ENCODE results near the gene CSNK1G1. TPM values are rescaled to one million over a fixed set of nuclear protein-coding genes. Genes with fewer than 3 reads are reported as not detected.

CSNK1G1 gene
- total and polyA plus RNA-seq, 2 of the 4 experiments (the other 2 are of a cell fraction) = 7.4 to 29.4 TPM

- dilution Hi-C loops (cut with HindIII; ENCODE audit: low sequenced_read_pairs, unreplicated experiment) (no loop called here), intact Hi-C loops (cut with micrococcal nuclease) (no loop called here), in situ Hi-C loops (cut with MboI; ENCODE audit: low sequenced_read_pairs) (no loop called here)
- ChIA-PET POLR2A (ENCODE audit: unreplicated experiment) (no interaction called here), CTCF (no interaction called here)
- Histone ChIP-seq H3K9me3 (ENCODE audit: control insufficient read depth, insufficient read depth, low read length) (no peaks in the 10 kb centered on the region), H3K23ac (ENCODE audit: low read depth, low read length) (no peak overlapping the region), H3K27ac (ENCODE audit: insufficient read depth, low read length) (no peak overlapping the region), H3K56ac (ENCODE audit: extremely low read depth, insufficient read depth, low read length) (no peak overlapping the region), H2BK15ac (ENCODE audit: low read depth, low read length) (no peak overlapping the region), H2AK5ac (ENCODE audit: low read depth, low read length) (no peak overlapping the region), H3K36me3 (ENCODE audit: control insufficient read depth, insufficient read depth, low read length) (peaks cover 4% of the 10 kb centered on the region), H2BK20ac (ENCODE audit: low read depth, low read length) (no peak overlapping the region), H2AFZ (replicated peaks; ENCODE audit: low read length, poor library complexity) (no peak overlapping the region), H4K8ac (ENCODE audit: low read depth in 2 of 2, low read length in 2 of 2) (no peak overlapping the region), H3K79me1 (ENCODE audit: low read depth in 1 of 2, low read length in 2 of 2) (peaks cover 5 to 36% of the 10 kb centered on the region in 2 experiments), H3K27me3 (ENCODE audit: control insufficient read depth, insufficient read depth, low read length) (no peaks in the 10 kb centered on the region), H2AK9ac (replicated peaks; ENCODE audit: low read depth, low read length, poor library complexity) (no peak overlapping the region), H4K20me1 (ENCODE audit: insufficient read depth, low read length) (no peaks in the 10 kb centered on the region), H3K9ac (ENCODE audit: low read depth, low read length) (no peak overlapping the region), H2BK5ac (ENCODE audit: low read depth, low read length, poor library complexity, severe bottlenecking) (no peak overlapping the region), H4K5ac (ENCODE audit: low read depth, low read length) (no peak overlapping the region), H3K4me3 (ENCODE audit: insufficient read depth, low read depth, low read length) (no peak overlapping the region), H3K4me2 (ENCODE audit: low read depth, low read length) (no peak overlapping the region), H3K4ac (ENCODE audit: low read depth, low read length) (no peak overlapping the region), H3K9me1 (ENCODE audit: insufficient read depth, low read length) (no peaks in the 10 kb centered on the region), H4K91ac (ENCODE audit: insufficient read depth, low read depth, low read length) (no peak overlapping the region), H2BK120ac (ENCODE audit: low read depth, low read length) (no peak overlapping the region), H3K4me1 (ENCODE audit: control insufficient read depth, insufficient read depth, low read length) (peaks cover 2% of the 10 kb centered on the region; the same call in 1 of the 2 replicates), H3K18ac (ENCODE audit: low read depth, low read length) (no peak overlapping the region), H3K14ac (replicated peaks; ENCODE audit: low read depth, low read length) (no peak overlapping the region)
- no TSS peak for BruUV-seq (replicated peaks)
- peak; percentile 14 for DNase-seq
- ATAC-seq (ENCODE audit: low read depth) = no peak
- no CpG with 5 or more reads among the region's 3 CpGs for WGBS, 2 experiments (ENCODE audit: extremely low coverage in 2 of 2, insufficient read length in 1 of 2)
- TF ChIP-seq USF2 (IDR thresholded peaks at IDR 0.05; ENCODE audit: low read depth, low read length) (no peak), RAD21 (IDR thresholded peaks at IDR 0.05; ENCODE audit: low read length) (no peak), RCOR1 (IDR thresholded peaks at IDR 0.05; ENCODE audit: insufficient replicate concordance, low read length) (no peak), BHLHE40 (IDR thresholded peaks at IDR 0.05; ENCODE audit: low read depth, low read length) (no peak), SMC3 (IDR thresholded peaks at IDR 0.05; ENCODE audit: low read depth, low read length) (no peak), MAFK (IDR thresholded peaks at IDR 0.05; ENCODE audit: low read depth, low read length) (no peak), FOS (IDR thresholded peaks at IDR 0.05; ENCODE audit: low read depth, low read length) (no peak), CEBPB (IDR thresholded peaks at IDR 0.05; ENCODE audit: low read depth, low read length) (no peak), NFE2L2 (IDR thresholded peaks at IDR 0.05; ENCODE audit: low read depth, low read length) (no peak), MAZ (IDR thresholded peaks at IDR 0.05; ENCODE audit: borderline replicate concordance, low read depth, low read length) (no peak), RFX5 (IDR thresholded peaks at IDR 0.05; ENCODE audit: low read depth, low read length) (no peak), POLR2A (IDR thresholded peaks at IDR 0.05; ENCODE audit: low read depth, low read length) (no peak)
These were observed 142.3 kb downstream of the CSNK1G1 start for GRCh38 chr15:64213646-64214045.
